ENCODE data around the gene SCN2A.

DNA sequence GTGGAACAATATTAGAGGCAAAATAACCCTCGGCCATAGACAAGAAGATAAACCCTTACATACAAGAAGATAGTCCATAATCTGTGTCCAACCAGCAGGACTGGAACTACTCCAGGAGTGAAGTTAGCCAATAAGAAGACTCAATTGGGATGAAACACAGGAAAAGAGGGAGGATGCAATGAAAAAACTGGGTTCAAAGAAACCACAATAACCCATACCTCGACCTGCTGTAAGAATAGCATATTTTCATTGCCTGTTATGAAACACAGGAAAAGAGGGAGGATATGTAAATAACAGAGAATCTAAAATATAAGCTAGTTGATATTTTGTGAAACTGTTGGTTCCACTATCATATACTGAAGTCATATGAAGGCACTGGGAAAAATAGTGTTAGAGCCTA, 143.1 kb downstream of the SCN2A start:
- TF ChIP-seq, protein P1, sequence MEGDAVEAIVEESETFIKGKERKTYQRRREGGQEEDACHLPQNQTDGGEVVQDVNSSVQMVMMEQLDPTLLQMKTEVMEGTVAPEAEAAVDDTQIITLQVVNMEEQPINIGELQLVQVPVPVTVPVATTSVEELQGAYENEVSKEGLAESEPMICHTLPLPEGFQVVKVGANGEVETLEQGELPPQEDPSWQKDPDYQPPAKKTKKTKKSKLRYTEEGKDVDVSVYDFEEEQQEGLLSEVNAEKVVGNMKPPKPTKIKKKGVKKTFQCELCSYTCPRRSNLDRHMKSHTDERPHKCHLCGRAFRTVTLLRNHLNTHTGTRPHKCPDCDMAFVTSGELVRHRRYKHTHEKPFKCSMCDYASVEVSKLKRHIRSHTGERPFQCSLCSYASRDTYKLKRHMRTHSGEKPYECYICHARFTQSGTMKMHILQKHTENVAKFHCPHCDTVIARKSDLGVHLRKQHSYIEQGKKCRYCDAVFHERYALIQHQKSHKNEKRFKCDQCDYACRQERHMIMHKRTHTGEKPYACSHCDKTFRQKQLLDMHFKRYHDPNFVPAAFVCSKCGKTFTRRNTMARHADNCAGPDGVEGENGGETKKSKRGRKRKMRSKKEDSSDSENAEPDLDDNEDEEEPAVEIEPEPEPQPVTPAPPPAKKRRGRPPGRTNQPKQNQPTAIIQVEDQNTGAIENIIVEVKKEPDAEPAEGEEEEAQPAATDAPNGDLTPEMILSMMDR (conservative IDR thresholded peaks at IDR 0.05) = no peak
- no peak for TF ChIP-seq EZH2 (IDR thresholded peaks at IDR 0.05; ENCODE audit: low read depth)
